GM19240 (cell line): ENCODE measurements around the gene GKAP1.
A peak's percentile ranks its signal among the peaks of the same experiment; 100 is the strongest.
"Not testable (repeated sequence)": the region's sequence is repeated elsewhere in the genome, so short reads cannot be mapped to it uniquely, and the experiment has no call there.

Source experiments
- DNase-seq: peaks from one replicate; pipeline ENCODE4 v3.0.0; 2011; ENCODE audit warnings: low spot score; ENCODE audit not compliant: insufficient read length

GKAP1 gene

DNA sequence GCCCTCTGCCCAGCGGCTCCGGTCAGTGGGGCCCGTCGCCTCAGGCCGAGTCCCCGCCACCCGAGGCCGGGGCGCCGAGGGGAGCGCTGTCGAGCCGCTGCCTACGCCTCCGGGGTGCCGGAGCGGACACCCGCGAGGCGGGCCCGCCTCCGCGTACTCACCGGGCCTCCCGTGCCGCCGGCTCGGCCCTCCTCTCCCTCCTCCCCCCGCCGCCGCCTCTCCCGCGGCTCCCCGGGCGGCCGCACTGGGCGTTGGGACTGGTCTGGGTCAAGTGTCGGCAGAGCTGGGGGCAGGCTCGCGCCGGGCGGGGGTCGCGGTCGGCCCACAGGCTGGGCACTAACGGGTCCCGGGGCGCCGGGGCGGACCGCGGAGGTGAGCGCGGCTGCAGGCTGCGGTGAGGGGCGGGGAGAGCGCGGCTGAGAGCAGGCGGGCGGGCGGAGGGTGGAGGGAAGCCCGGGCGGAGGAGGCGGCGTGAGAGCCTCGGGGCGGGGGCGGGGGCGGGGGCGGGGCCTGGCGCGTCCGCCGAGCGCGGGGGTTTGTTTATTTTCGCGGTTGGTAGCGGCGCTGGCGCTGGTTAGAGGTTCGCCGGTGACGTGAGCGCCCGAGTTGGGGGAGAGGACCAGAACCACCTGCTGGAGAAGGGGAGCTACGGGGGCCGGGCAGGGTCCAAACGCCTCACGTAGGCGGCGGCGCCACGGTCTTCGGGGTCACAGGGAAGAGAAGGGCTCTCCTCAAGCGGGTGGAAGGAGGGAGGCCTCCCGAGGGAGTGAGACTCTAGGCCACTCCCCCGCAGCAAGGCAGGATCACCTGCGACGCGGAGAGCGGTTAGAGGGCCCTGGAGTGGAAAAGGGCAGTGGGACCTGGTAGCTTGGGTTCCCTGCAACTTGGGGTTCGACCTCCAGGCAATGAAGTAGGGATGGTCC lies at the start of gene GKAP1:
TSS of gene GKAP1 (minus strand) at position 414 of the 923 bp plus-strand sequence. CDS start 11,252 bp downstream, outside the sequence.
- peak; percentile 11 for DNase-seq

DNA sequence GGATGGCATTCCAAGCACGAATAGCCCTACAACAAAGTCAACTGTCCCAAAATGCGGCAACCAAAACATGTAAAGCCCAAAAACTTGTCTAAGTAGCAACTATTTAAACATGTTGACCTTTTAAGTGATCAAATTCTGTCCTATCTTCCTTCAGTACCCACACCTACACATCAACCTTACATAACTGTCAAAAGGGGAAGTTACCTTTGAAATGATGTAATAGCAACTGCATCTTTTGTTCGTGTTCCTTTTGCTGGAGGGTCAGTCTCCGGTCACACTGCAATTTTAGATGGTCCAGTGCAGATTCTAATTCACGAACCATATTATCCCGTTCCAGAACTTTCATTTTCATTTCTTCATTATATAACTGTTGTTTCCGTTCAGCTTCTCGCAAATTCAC lies 32.3 kb upstream of the GKAP1 start:
- DNase-seq, result not testable (repeated sequence)

DNA sequence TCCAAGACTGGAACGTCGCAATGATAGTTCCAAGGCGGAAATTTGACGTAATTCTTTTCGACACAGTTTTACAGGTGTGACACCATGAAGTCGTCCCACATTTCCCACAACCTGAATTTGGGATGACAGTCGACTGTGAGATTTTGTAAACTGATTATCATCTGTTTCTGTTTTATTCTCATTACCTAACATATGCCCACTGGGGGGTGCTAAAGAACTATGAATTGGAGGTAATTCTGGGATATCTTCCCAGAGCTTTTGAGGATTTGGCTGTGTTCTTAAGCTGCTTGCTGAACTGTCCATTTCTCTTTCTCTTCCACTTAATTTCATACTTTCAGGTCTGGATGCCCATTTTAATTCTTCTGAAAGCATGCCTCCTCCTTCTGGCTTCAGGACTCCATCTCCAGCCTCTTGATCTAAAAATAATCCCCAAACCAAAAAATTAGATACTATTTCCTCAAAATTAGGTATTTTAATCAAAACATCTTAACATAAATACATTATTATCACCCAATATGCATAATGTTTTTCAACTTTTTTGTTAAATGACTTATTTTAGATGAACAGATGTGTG lies 19.6 kb upstream of the GKAP1 start:
- not testable (repeated sequence) for DNase-seq

GRCh38 chr9:83830426-83831071 lies 13.0 kb upstream of the GKAP1 start:
- DNase-seq, result not testable (repeated sequence)

DNA sequence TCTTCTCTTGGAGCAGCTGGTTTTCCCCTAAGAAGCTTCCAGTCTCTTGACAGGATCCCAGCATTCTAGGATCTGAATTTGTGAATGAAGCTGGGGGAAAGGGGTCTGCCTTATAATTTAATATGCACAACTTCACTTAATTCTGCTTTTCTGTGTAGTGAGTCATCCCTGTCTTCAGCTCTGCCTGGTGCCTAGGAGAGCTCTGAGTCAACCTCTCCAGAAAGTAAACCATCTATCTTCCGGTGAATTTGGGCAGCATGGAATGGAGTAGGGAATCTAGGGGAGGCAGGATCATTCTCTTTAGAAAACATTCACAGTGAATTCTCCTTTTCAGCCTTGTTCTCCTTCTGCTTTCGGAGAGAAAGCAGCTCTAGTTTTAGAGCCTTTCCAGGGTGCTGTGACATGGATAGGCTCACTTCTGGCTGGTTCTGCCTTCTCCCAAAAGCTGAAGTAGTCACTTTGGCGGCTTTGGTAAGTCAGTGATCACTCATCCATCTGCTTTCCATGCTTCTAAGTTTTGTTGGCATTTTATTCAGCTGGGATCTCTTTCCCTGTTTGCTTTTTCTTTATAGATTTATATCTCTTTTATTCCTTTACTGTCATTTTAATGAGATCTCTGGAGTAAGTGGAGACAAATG lies 7.5 kb upstream of the GKAP1 start:
- not testable (repeated sequence) for DNase-seq

GRCh38 chr9:83817011-83817355 lies 586 bp downstream of the GKAP1 start:
- DNase-seq, result not testable (repeated sequence)

DNA sequence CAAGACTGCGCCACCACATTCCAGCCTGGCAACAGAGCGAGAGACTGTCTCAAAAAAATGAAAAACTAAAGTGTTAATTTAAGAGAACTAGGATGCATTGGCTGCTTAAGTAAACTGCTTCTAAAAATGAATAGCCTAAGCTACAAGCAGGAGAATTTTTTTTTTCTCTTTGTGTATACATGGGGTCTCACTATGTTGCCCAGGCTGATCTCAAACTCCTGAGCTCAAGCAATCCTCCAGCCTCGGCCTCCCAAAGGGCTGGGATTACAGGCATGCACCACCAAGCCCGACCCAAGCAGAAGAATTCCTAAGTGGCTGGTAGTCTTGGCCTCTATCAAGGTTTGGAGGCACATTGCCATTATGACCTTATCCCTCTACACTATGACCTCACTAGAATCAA lies 2.4 kb downstream of the GKAP1 start:
- not testable (repeated sequence) for DNase-seq

DNA sequence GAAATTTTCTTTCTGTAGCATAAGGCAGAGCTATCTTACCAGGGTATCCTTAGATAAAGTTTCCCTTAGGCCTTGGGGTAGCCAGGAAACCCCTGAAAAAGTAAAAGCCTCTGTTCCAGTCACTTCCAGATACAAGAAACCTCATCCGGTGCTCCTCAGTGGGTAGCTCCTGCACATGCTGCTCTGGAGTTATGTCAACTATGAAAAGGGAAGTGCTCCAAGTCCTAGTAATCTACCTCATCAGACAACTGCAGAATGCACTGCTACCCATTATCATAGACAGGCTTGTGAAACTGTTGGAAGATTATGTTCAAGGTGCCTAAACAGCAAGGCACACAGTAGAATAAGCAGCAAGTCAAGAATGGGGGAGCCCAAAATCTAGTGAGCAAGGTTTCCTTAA lies 8.4 kb downstream of the GKAP1 start:
- not testable (repeated sequence) for DNase-seq

DNA sequence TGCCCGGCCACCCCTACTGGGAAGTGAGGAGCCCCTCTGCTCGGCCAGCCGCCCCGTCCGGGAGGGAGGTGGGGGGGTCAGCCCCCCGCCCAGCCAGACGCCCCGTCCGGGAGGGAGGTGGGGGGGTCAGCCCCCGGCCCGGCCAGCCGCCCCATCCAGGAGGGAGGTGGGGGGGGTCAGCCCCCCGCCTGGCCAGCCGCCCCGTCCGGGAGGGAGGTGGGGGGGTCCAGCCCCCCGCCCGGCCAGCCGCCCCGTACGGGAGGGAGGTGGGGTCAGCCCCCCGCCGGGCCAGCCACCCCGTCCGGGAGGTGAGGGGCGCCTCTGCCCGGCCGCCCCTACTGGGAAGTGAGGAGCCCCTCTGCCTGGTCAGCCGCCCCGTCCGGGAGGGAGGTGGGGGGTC lies 13.1 kb downstream of the GKAP1 start:
- not testable (repeated sequence) for DNase-seq

DNA sequence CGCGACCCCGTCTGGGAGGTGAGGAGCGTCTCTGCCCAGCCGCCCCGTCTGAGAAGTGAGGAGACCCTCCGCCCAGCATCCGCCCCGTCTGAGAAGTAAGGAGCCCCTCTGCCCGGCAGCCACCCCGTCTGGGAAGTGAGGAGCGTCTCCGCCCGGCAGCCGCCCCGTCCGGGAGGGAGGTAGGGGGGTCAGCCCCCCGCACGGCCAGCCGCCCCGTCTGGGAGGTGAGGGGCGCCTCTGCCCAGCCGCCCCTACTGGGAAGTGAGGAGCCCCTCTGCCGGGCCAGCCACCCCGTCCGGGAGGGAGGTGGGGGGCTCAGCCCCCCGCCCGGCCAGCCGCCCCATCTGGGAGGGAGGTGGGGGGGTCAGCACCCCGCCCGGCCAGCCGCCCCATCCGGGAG lies 13.6 kb downstream of the GKAP1 start:
- not testable (repeated sequence) for DNase-seq

- DNase-seq, result no peak
Observed at GRCh38 chr9:83800236-83801033, 17.1 kb downstream of the GKAP1 start.

DNA sequence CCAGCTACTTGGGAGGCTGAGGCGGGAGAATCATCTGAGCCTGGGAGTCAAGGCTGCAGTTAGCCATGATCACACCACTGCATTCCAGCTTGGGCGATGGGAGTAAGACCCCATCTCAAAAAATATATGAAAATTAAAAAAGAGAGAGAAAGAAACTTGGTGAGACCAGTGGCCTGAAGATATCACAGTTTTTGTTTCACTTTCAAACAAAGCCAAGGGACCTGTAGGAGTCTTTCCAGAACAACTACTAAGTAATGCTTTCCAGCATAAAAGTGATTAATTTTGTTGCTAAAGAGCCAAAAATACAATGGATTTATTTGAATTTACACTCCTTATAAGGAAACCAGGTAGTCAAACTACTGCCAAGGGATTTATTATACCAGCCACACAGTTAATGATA lies 23.5 kb downstream of the GKAP1 start:
- no peak for DNase-seq

DNA sequence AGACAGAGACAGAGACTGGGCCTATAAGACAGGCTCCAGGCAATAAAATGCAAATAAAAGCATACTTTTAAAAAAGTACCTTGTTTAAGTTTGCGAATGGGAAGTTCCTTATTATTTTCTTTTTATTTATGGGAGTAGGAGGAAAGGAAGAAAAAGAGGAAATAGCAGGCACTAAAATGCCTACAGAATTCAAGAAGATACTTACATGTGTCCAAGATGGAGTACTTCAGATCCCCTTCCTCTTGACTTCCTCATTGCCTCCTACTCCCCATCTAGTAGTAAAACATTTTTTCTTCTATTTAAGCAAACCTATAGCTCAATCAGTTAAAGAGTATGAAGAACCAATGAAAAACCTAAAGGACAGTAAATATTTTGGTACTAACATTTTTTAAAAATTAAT lies 24.8 kb downstream of the GKAP1 start:
- DNase-seq, result no peak

GRCh38 chr9:83778164-83778563 lies 39.4 kb downstream of the GKAP1 start:
- no peak for DNase-seq

- DNase-seq, result no peak
Observed at GRCh38 chr9:83775932-83776331, 41.6 kb downstream of the GKAP1 start.

DNA sequence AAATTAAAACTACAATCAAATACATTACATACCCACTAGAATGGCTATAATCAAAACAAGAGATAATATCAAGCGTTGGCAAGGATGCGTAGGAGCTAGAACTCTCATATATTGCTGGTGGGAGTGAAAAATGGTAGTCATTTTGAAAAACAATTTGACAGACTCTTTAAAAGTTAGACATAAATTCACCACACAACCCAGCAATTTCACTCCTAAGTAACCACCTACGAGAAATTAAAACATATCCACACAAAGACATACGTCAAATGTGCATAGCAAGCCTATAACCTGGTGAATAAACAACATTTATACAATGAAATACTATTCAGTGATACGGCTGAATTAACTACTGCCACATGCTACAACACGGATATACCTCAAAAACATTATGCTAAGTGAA lies 44.7 kb downstream of the GKAP1 start:
- DNase-seq, result no peak

DNA sequence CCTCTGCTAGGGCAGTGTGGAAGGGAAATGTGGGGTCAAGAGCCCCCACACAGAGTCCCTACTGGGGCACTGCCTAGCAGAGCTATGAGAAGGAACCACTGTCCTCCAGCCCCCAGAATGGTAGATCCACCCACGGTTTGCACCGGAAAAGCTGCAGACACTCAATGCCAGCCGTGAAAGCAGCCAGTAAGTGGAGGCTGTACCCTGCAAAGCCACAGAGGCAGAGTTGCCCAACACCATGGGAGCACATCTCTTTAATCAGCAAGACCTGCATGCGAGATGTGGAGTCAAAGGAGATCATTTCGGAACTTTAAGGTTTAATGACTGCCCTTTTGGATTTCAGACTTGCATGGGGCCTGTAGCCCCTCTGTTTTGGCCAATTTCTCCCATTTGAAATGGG lies 52.2 kb downstream of the GKAP1 start:
- no peak for DNase-seq

- DNase-seq, result no peak
Observed at GRCh38 chr9:83754383-83754977, 63.1 kb downstream of the GKAP1 start.

GRCh38 chr9:83749706-83750105 lies 67.9 kb downstream of the GKAP1 start:
- no peak for DNase-seq

- no peak for DNase-seq
Observed at GRCh38 chr9:83744206-83744605, 73.4 kb downstream of the GKAP1 start.

- no peak for DNase-seq
Observed at GRCh38 chr9:83733739-83734138, 83.8 kb downstream of the GKAP1 start.
